Hypothalamus (tissue), 51 donors: ENCODE measurements around the gene CDK2.
"Not testable (repeated sequence)": the region's sequence is repeated elsewhere in the genome, so short reads cannot be mapped to it uniquely, and the experiment has no call there.

Source experiments
- DNase-seq, 51 donors: peaks; one replicate each; lab custom pipeline; 2025; lab: John Stamatoyannopoulos, UW

The CDK2 gene

DNA sequence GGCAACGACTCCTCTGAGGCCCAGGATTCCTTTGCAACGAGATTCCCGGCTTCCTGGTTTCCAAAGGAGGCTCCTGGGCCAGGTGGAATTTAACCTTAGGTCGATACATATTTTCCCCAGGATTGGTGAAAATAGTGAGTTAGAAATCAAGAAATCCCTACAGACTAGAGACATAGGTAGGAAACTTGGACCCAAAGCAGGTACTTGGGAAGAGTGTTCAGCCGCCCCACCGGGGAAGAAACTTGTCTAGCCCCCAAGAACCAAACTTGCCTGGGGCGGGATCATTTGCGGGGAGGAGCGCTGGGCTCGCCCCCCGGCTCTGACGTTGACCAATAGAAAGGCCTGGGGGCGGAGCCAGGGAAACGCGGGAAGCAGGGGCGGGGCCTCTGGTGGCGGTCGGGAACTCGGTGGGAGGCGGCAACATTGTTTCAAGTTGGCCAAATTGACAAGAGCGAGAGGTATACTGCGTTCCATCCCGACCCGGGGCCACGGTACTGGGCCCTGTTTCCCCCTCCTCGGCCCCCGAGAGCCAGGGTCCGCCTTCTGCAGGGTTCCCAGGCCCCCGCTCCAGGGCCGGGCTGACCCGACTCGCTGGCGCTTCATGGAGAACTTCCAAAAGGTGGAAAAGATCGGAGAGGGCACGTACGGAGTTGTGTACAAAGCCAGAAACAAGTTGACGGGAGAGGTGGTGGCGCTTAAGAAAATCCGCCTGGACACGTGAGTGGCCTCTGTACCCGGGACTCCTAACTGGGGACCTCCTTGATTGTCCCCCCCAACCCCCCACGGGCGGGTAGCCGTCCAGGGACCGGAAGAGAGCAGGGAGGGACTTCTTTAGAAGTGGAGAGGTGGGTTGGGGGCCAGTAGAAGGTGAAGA lies at the start of gene CDK2:
CDK2 (plus strand) TSS at position 423 of the 874 bp plus-strand sequence; CDS start at position 602, 179 bp downstream.
- peak; percentile 6 to 88 (median 72) for DNase-seq

GRCh38 chr12:55919032-55919431 lies 47.6 kb upstream of the CDK2 start:
- DNase-seq, result not testable (repeated sequence)

DNA sequence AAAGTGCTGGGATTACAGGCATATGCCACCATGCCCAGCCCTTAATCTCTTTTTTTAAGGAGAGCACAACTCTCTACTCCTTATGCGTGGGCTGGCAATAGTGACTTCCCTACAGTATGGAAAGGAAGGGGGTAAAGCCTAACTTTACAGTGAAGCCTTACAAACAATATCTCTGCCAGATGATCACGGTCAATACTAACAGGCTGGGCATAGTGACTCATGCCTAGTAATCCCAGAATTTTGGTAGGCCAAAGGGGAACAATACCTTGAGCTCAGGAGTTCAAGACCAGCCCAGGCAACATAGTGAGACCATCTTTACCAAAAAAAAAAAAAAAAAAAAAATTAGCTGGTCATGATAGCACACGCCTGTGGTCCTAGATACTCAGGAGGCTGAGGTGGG lies 44.5 kb upstream of the CDK2 start:
- DNase-seq, result no peak

GRCh38 chr12:55923648-55924047 lies 43.0 kb upstream of the CDK2 start:
- DNase-seq, result not testable (repeated sequence)

DNA sequence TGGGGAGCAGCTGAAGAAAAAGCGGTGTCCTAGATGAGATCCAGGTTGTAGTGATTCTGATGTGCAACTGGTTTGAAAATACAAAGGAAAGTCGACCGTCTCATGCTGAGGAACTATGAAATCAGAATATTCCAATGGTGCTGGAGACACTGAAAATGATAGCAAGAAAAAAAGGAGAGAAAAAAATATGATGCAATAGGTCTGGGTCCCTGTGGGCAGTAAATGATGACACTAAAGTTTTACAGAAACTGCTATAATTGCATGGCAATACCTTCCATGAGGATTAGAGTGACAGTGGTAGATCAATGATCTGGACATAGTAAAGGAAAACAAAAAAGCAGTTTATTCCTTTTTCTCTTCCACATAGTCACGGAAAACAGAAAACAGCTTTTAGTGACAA lies 41.3 kb upstream of the CDK2 start:
- DNase-seq, result no peak

- DNase-seq, result peak in 1 of 51 donors; percentile 29
Measured at GRCh38 chr12:55925870-55926737, 40.5 kb upstream of the CDK2 start.

- DNase-seq, result peak; percentile 59 to 99 (median 85)
Measured at GRCh38 chr12:55926738-55927587, 39.7 kb upstream of the CDK2 start.

GRCh38 chr12:55927588-55928502 lies 38.8 kb upstream of the CDK2 start, which contains the start of gene PYM1:
Gene PYM1 (minus strand): TSS chr12:55927894. CDS start chr12:55927761, 133 bp downstream.
- DNase-seq, result peak in 47 of 51 donors; percentile 20 to 78 (median 52)

GRCh38 chr12:55929306-55929791 lies 37.3 kb upstream of the CDK2 start:
- DNase-seq, result peak in 10 of 51 donors; percentile 2 to 48 (median 8)

- DNase-seq, result peak in 6 of 51 donors; percentile 5 to 62 (median 20)
Measured at GRCh38 chr12:55930771-55931316, 35.8 kb upstream of the CDK2 start, which contains the start of gene DGKA. Gene DGKA (plus strand): TSS chr12:55931162. CDS start chr12:55936504, 5,342 bp downstream.

DNA sequence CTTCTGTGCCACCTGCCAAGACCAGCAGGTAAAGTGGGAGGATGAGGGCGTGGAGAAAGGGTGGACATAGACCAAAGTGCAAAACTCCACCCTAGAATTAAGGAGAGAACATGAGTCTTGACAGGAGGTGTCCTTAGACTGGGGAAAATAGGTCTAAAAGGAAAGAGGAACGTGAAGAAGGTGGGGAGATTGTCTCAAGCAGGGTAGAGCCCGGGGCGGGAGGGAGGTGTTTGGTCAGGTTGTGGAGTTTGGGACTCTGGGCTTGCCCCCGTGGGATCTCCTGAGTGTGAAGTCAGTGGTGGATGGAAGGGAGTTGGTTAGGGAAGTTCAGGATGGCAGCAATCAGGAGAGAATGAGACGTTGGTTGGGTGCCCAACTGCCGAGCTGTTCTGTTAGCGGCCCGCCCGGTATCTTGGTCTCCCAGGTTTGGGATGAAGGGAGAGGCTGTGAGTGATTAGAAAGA lies 35.3 kb upstream of the CDK2 start:
- peak in 2 of 51 donors; percentile 26 to 30 for DNase-seq

DNA sequence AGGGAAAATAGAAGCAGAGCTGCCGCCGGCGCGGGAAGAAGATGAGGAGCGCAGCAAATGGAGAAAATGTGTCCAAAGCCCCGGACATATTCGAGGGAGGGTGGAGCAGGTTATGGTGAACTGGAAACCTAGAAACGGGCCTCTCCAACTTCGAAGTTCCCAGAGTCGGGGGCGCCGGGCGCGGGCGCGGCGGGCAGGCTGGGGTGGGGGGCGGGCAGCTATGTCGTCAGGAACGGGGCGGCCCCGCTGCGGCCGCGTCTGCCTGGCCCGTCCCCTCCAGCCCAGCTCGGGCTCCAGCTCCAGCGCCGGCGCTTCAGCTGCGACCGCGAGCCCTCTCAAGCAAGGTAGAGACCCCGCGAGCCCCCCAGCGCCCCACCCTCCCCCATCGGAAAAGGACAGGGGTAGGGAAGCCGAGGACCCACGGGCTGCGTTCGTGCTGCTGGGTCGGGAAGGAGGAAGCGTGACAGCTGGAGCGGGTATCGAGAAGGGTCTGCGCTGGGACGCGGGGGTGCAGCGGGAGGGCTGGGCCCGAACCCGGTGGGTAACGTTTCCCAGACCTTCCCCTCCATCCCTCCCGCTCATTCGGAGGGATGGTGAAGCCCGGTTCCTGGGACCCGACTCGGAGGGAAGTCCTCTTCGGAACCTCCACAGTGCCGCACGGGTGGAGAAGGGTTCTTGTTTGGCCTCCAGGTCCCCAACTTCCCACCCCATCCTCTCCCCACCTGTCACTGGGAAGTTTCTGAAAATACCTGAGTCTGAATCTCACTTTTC lies 34.7 kb upstream of the CDK2 start:
- peak in 34 of 51 donors; percentile 5 to 62 (median 36) for DNase-seq

GRCh38 chr12:55932551-55932910 lies 34.1 kb upstream of the CDK2 start:
- peak in 3 of 51 donors; percentile 20 to 35 (median 27) for DNase-seq

DNA sequence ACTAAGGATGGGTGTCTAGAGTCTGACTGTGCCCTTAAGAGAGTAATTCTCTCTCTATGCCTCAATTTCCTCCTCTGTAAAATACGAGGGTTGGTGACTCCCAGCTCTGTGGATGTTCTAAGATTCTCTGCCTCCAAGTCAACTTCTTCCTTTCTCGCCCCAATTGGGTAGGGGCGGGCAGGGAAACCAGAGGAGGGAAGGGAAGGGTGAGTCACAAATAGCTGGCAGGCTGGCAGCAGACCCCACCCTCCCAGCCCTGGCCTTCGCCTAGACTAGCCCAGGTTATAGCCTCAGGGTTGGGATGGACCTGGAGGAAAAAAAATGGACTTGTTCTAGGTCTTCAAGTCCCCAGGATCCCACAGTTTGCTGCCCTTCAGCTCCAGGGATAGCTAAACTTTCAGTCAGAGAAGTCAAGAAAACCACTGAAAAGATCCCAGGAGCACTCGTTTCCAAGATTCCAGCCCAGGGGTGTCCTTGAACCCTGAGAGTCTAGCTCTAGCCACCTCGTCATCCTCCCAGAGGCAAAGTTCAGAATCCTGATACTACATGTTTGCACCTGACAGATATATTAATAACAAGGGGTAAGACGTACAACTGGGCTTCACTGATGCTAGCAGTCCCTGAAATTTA lies 33.3 kb upstream of the CDK2 start:
- no peak for DNase-seq

GRCh38 chr12:55933799-55934742 lies 32.6 kb upstream of the CDK2 start:
- no peak for DNase-seq

- DNase-seq, result no peak
Measured at GRCh38 chr12:55934773-55935172, 31.9 kb upstream of the CDK2 start.
